H1 (cell line): Measurements from ENCODE around the gene ZNF429. TPM values are rescaled to one million over a fixed set of nuclear protein-coding genes. Genes with fewer than 3 reads are reported as not detected.

ENCODE experiments used
- CTCF ChIA-PET: fragments of 300-600 bp; sonication (Branson Sonifier 250); formaldehyde crosslinking; loops from one replicate; lab custom pipeline; 2021; ENCODE audit not compliant: partially characterized antibody; lab: Charles Lee
- POLR2A ChIA-PET: fragments of 300-600 bp; sonication (Branson Sonifier 250); formaldehyde crosslinking; loops from one replicate; lab custom pipeline; 2021; ENCODE audit warnings: inconsistent platforms; ENCODE audit not compliant: partially characterized antibody; lab: Charles Lee
- DNase-seq, 2 experiments: peaks; one replicate each; pipeline versions ENCODE4 v3.0.0 to v3.0.0-alpha.2; 2010 to 2022; ENCODE audit warnings: low spot score in 2 of 2, low read depth in 1 of 2, mixed read lengths in 1 of 2
- FAIRE-seq: peaks from 2 replicates; lab custom pipeline; 2011; peaks lifted over from hg19 to GRCh38; lab: Jason Lieb, UNC
- H2AFZ ChIP-seq: 2 replicates; pipeline ENCODE4 v1.8.1; 2012; ENCODE audit warnings: low read length, inconsistent platforms
- H2AK5ac ChIP-seq: 2 replicates; pipeline ENCODE4 v1.6.1; 2013; ENCODE audit warnings: low read depth, low read length
- H2BK120ac ChIP-seq: replicated peaks from 2 replicates; pipeline ENCODE3; 2013; ENCODE audit warnings: low read depth, low read length, inconsistent platforms
- H2BK12ac ChIP-seq: 2 replicates; pipeline ENCODE4 v1.6.1; 2013; ENCODE audit warnings: low read depth, low read length
- H2BK15ac ChIP-seq: 2 replicates; pipeline ENCODE4 v1.6.1; 2013; ENCODE audit warnings: low read length
- H2BK20ac ChIP-seq: 2 replicates; pipeline ENCODE4 v1.6.1; 2013; ENCODE audit warnings: low read length
- H2BK5ac ChIP-seq: 2 replicates; pipeline ENCODE4 v1.6.1; 2013; ENCODE audit warnings: low read depth, low read length
- H3K14ac ChIP-seq: 2 replicates; pipeline ENCODE4 v1.6.1; 2013; ENCODE audit warnings: inconsistent platforms; ENCODE audit not compliant: insufficient read length
- H3K18ac ChIP-seq: 2 replicates; pipeline ENCODE4 v1.6.1; 2013; ENCODE audit warnings: low read length; ENCODE audit errors: extremely low read depth
- H3K23ac ChIP-seq: 2 replicates; pipeline ENCODE4 v1.6.1; 2013; ENCODE audit warnings: inconsistent platforms; ENCODE audit not compliant: insufficient read length
- H3K23me2 ChIP-seq: 2 replicates; pipeline ENCODE4 v1.6.1; 2013; ENCODE audit warnings: low read depth, low read length
- H3K27ac ChIP-seq: 2 replicates; pipeline ENCODE4 v1.6.1; 2011; ENCODE audit warnings: low read depth, low read length, inconsistent platforms
- H3K27me3 ChIP-seq, 4 experiments: replicated peaks in 1 of 4; 1 replicate in 1 of 4; 2 replicates in 3 of 4; pipeline versions ENCODE4 v1.6.1 to v1.8.1; 2011 to 2013; ENCODE audit warnings: low read length in 3 of 4, mild to moderate bottlenecking in 3 of 4, inconsistent platforms in 2 of 4, mixed read lengths in 2 of 4, moderate library complexity in 1 of 4; ENCODE audit not compliant: control insufficient read depth in 3 of 4, insufficient read depth in 3 of 4; ENCODE audit errors: extremely low read depth in 1 of 4
- H3K36me3 ChIP-seq, 4 experiments: 2 replicates each; pipeline versions ENCODE4 v1.6.1 to v1.8.1; 2011 to 2013; ENCODE audit warnings: mild to moderate bottlenecking in 4 of 4, low read length in 3 of 4, moderate library complexity in 2 of 4, control low read depth in 1 of 4, inconsistent platforms in 1 of 4; ENCODE audit not compliant: insufficient read depth in 4 of 4, control insufficient read depth in 2 of 4
- H3K4ac ChIP-seq: replicated peaks from 2 replicates; pipeline ENCODE3; 2013; ENCODE audit warnings: low read length, low read depth, mixed read lengths, inconsistent platforms; ENCODE audit not compliant: insufficient read length
- H3K4me1 ChIP-seq, 4 experiments: replicated peaks in 1 of 4; 1 replicate in 1 of 4; 2 replicates in 3 of 4; pipeline versions ENCODE4 v1.6.1 to v1.8.1; 2011 to 2013; ENCODE audit warnings: low read length in 3 of 4, inconsistent platforms in 2 of 4, mixed read lengths in 1 of 4; ENCODE audit not compliant: insufficient read depth in 4 of 4, control insufficient read depth in 3 of 4
- H3K4me2 ChIP-seq, 2 experiments: 2 replicates each; pipeline versions ENCODE4 v1.6.1 to v1.8.1; 2011 to 2013; ENCODE audit warnings: low read depth in 2 of 2, low read length in 2 of 2, control low read depth in 1 of 2, inconsistent platforms in 1 of 2, mild to moderate bottlenecking in 1 of 2; ENCODE audit not compliant: insufficient read depth in 1 of 2
- H3K4me3 ChIP-seq, 4 experiments: fragments of 200-600, 300-600 bp in 1 of 4; sonication (generic), shearing (Covaris generic), sonication (Bioruptor Twin) in 1 of 4; 2 replicates each; pipeline versions ENCODE4 v1.5.1 to v1.8.1; 2011 to 2016; ENCODE audit warnings: low read length in 4 of 4, low read depth in 3 of 4, control low read depth in 2 of 4, inconsistent platforms in 2 of 4, mild to moderate bottlenecking in 2 of 4, mixed read lengths in 1 of 4, moderate library complexity in 1 of 4; ENCODE audit not compliant: insufficient read depth in 2 of 4; ENCODE audit errors: extremely low read depth in 1 of 4
- H3K56ac ChIP-seq: replicated peaks from 2 replicates; pipeline ENCODE3; 2013; ENCODE audit warnings: low read depth, mild to moderate bottlenecking, mixed read lengths, low read length, inconsistent platforms; ENCODE audit not compliant: insufficient read length
- H3K79me1 ChIP-seq: 2 replicates; pipeline ENCODE4 v1.6.1; 2013; ENCODE audit warnings: low read depth, low read length, control low read depth
- H3K79me2 ChIP-seq, 2 experiments: 2 replicates each; pipeline versions ENCODE4 v1.6.1 to v1.8.1; 2012 to 2013; ENCODE audit warnings: low read length in 2 of 2, mild to moderate bottlenecking in 2 of 2, inconsistent platforms in 1 of 2; ENCODE audit not compliant: insufficient read depth in 2 of 2, control insufficient read depth in 1 of 2
- H3K9ac ChIP-seq, 4 experiments: replicated peaks in 1 of 4; 1 replicate in 1 of 4; 2 replicates in 3 of 4; pipeline versions ENCODE4 v1.6.1 to v1.8.1; 2011 to 2013; ENCODE audit warnings: low read depth in 3 of 4, low read length in 3 of 4, control low read depth in 2 of 4, mild to moderate bottlenecking in 2 of 4, moderate library complexity in 2 of 4, inconsistent platforms in 1 of 4; ENCODE audit errors: extremely low read depth in 1 of 4
- H3K9me3 ChIP-seq, 2 experiments: 2 replicates each; pipeline versions ENCODE4 v1.6.1 to v1.8.1; 2012 to 2013; ENCODE audit warnings: mild to moderate bottlenecking in 2 of 2, moderate library complexity in 2 of 2, control low read depth in 1 of 2, inconsistent platforms in 1 of 2, low read depth in 1 of 2, low read length in 1 of 2, mixed read lengths in 1 of 2; ENCODE audit not compliant: insufficient read depth in 2 of 2
- H4K20me1 ChIP-seq, 2 experiments: replicated peaks in 1 of 2; 2 replicates each; pipeline versions ENCODE3 to v1.8.1; 2011 to 2013; ENCODE audit warnings: inconsistent platforms in 2 of 2, low read length in 2 of 2, mild to moderate bottlenecking in 1 of 2; ENCODE audit not compliant: insufficient read depth in 2 of 2, control insufficient read depth in 1 of 2
- H4K5ac ChIP-seq: 2 replicates; pipeline ENCODE4 v1.6.1; 2013; ENCODE audit warnings: low read length, low read depth, mixed read lengths, inconsistent platforms; ENCODE audit not compliant: insufficient read length
- H4K8ac ChIP-seq: 2 replicates; pipeline ENCODE4 v1.8.0; 2013; ENCODE audit warnings: mild to moderate bottlenecking, moderate library complexity, low read length, inconsistent platforms; ENCODE audit not compliant: insufficient read depth; ENCODE audit errors: extremely low read depth
- H4K91ac ChIP-seq: replicated peaks from 2 replicates; pipeline ENCODE3; 2013; ENCODE audit warnings: low read length, mixed read lengths, inconsistent platforms; ENCODE audit not compliant: insufficient read length
- EP300 ChIP-seq, 2 experiments: IDR thresholded peaks; 1 replicate in 1 of 2; 2 replicates in 1 of 2; pipeline ENCODE4 v1.6.1; 2011 to 2012; ENCODE audit warnings: low read depth in 2 of 2, low read length in 2 of 2, mild to moderate bottlenecking in 2 of 2, borderline replicate concordance in 1 of 2, inconsistent platforms in 1 of 2, moderate library complexity in 1 of 2
- KDM4A ChIP-seq: IDR thresholded peaks from one replicate; pipeline ENCODE4 v1.7.1; 2012; ENCODE audit warnings: low read depth, mild to moderate bottlenecking, moderate library complexity, low read length, inconsistent platforms; ENCODE audit not compliant: severe bottlenecking
- POLR2AphosphoS5 ChIP-seq: IDR thresholded peaks from 2 replicates; pipeline ENCODE4 v1.6.1; 2011; ENCODE audit warnings: low read depth, low read length
- POU5F1 ChIP-seq: IDR thresholded peaks from 2 replicates; pipeline ENCODE4 v1.6.1; 2011; ENCODE audit warnings: low read depth, mild to moderate bottlenecking, low read length, moderate library complexity
- RXRA ChIP-seq: IDR thresholded peaks from 2 replicates; pipeline ENCODE4 v1.6.1; 2011; ENCODE audit warnings: low read depth, mild to moderate bottlenecking, low read length, moderate library complexity; ENCODE audit not compliant: insufficient read depth
- SRF ChIP-seq: IDR thresholded peaks from 2 replicates; pipeline ENCODE4 v1.6.1; 2011; ENCODE audit warnings: mild to moderate bottlenecking, low read depth, low read length, moderate library complexity
- WGBS, 2 experiments: shearing (Covaris generic) in 1 of 2; methylation state at CpG; one replicate each; pipeline versions ENCODE4 v1.1.6 to v1.1.7; 2013 to 2015; ENCODE audit warnings: low lambda C conversion rate in 2 of 2, mixed read lengths in 2 of 2, inconsistent platforms in 1 of 2, low coverage in 1 of 2, missing lambda C conversion rate in 1 of 2; ENCODE audit not compliant: insufficient replicate concordance in 2 of 2, insufficient coverage in 1 of 2, insufficient read length in 1 of 2; ENCODE audit errors: extremely low coverage in 1 of 2, missing lambda C conversion rate in 1 of 2; 5-methylcytosine and 5-hydroxymethylcytosine counted together
- polyA plus RNA-seq, 7 experiments: library from polyadenylated mRNA; depleted of rRNA in 3 of 7; stranded (reverse) in 5 of 7; unstranded in 2 of 7; fragments of >200 nt in 5 of 7; fragments of 200-250 nt in 2 of 7; gene quantifications; 1 replicate in 5 of 7; 2 replicates in 1 of 7; 4 replicates in 1 of 7; pipeline versions ENCODE4 v1.2.1 to v1.2.3, GENCODE V29; 2011 to 2013; ENCODE audit warnings: missing spikeins in 2 of 7, mixed read lengths in 2 of 7
- total RNA-seq: library from RNA; stranded (reverse); fragmentation: NEBNext Ultra II Directional; extraction: Animal tissue kit (Norgen Biotek cat#: 25700); gene quantifications from 2 replicates; pipeline ENCODE4 v1.2.1, GENCODE V29; 2021

ZNF429 gene
- total and polyA plus RNA-seq, 2 of the 8 experiments (the other 6 are each of a cell fraction or from before 2014, with no cell fraction given) = 10.9 to 15.0 TPM

DNA sequence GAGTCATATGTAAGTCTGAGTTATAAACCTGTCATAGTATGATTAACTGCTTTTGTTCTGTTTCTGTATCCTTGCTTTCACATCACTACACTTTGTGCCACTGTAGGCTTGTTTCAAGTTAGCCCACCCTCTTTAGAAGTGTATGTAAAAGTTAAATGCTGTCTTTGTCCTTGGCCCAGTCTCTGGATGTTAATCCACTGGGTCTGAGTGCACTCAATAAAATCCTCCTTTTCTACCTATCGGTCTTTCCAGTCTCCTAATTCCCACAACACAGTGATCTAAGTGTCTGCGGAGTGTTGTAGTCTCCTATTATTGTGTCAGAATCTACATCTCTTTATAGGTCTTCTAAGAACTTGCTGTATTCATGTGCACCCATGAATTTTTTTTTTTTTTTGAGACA, 14.1 kb downstream of the ZNF429 start:
- H3K36me3 ChIP-seq = peaks cover 0 to 48% (median 23%) of the 10 kb centered on the region in 4 experiments; a peak in 6 of 8 replicates
- H3K27me3 ChIP-seq = no peaks in the 10 kb centered on the region
- no peak overlapping the region for H3K4me3 ChIP-seq
- H3K27ac ChIP-seq = no peak overlapping the region
- TF ChIP-seq SRF (no peak), KDM4A (no peak), EP300 (IDR thresholded peaks at IDR 0.05; ENCODE audit: borderline replicate concordance in 1 of 2, low read depth in 2 of 2, low read length in 2 of 2) (peak in 1 of 2 experiments; percentile 61; a peak in 1 of 3 replicates), POU5F1 (no peak), POLR2AphosphoS5 (no peak), RXRA (no peak)
- no peaks in the 10 kb centered on the region for H3K79me1 ChIP-seq
- no peak overlapping the region for H2BK5ac ChIP-seq
- H2BK12ac ChIP-seq = no peak overlapping the region
- H3K56ac ChIP-seq = no peak overlapping the region
- H3K79me2 ChIP-seq = peaks cover 0 to 19% of the 10 kb centered on the region in 2 experiments; a peak in 1 of 4 replicates
- no peak overlapping the region for H2AFZ ChIP-seq
- H3K23me2 ChIP-seq = no peaks in the 10 kb centered on the region
- H4K91ac ChIP-seq = no peak overlapping the region
- DNase-seq (no peak), FAIRE-seq (no peak)
- ChIA-PET CTCF (no interaction called here), POLR2A (no interaction called here)
- no peak overlapping the region for H3K18ac ChIP-seq
- no peak overlapping the region for H2BK120ac ChIP-seq
- no peak overlapping the region for H3K14ac ChIP-seq
- H2BK20ac ChIP-seq = no peak overlapping the region
- H3K9me3 ChIP-seq = peaks cover 22 to 25% of the 10 kb centered on the region in 2 experiments
- H2BK15ac ChIP-seq = no peak overlapping the region
- 92% methylated on average over 2 of the region's 2 CpGs; no CpG with 5 or more reads in 1 of the 2 experiments for WGBS, 2 experiments
- no peak overlapping the region for H4K8ac ChIP-seq
- no peak overlapping the region for H3K4me2 ChIP-seq
- H3K9ac ChIP-seq = no peak overlapping the region
- no peak overlapping the region for H4K5ac ChIP-seq
- no peak overlapping the region for H2AK5ac ChIP-seq
- no peaks in the 10 kb centered on the region for H3K4me1 ChIP-seq
- H3K23ac ChIP-seq = no peak overlapping the region
- H3K4ac ChIP-seq = no peak overlapping the region
- H4K20me1 ChIP-seq = no peaks in the 10 kb centered on the region
